Measurements from ENCODE around the gene SCGB1A1. TPM values are rescaled to one million over a fixed set of nuclear protein-coding genes. Genes with fewer than 3 reads are reported as not detected.

SCGB1A1 gene
- total and polyA plus RNA-seq, 2 of the 13 experiments (the other 11 are each of a cell fraction or from before 2014, with no cell fraction given): not detected

GRCh38 chr11:62459080-62459479 is 40.2 kb downstream of the SCGB1A1 start:
- Histone ChIP-seq H3K9me3 (ENCODE audit: low read length) (no peaks in the 10 kb centered on the region), H3K79me2 (ENCODE audit: insufficient read depth, low read length) (no peaks in the 10 kb centered on the region), H3K27ac (ENCODE audit: extremely low read length, insufficient read depth, low read length) (no peak overlapping the region), H2AFZ (ENCODE audit: low read length) (no peak overlapping the region), H3K27me3 (ENCODE audit: control insufficient read depth in 1 of 2, insufficient read depth in 2 of 2, low read length in 2 of 2) (no peaks in the 10 kb centered on the region), H3K9ac (ENCODE audit: insufficient read depth, low read depth, low read length) (no peak overlapping the region), H3K4me3 (replicated peaks in 1 of 3; ENCODE audit: insufficient read depth in 1 of 3, low read depth in 2 of 3, low read length in 3 of 3) (no peak overlapping the region), H3K4me1 (ENCODE audit: insufficient read depth, low read length) (peaks cover 65% of the 10 kb centered on the region), H3K36me3 (replicated peaks in 1 of 2; ENCODE audit: control insufficient read depth in 1 of 2, insufficient read depth in 2 of 2, low read length in 2 of 2) (no peaks in the 10 kb centered on the region), H4K20me1 (ENCODE audit: insufficient read depth, low read length) (no peaks in the 10 kb centered on the region), H3K4me2 (ENCODE audit: low read depth, low read length) (peak overlapping the region; percentile 45)
- DNase-seq (ENCODE audit: low spot score): no peak
- ATAC-seq: peak; percentile 29
- 0% methylated on average over 1 of the region's 1 CpG for WGBS (ENCODE audit: low lambda C conversion rate)
- intact Hi-C loops (cut with micrococcal nuclease; ENCODE audit: unreplicated experiment) (no loop called here), in situ Hi-C loops (cut with HindIII; ENCODE audit: extremely low pct_ligation_motif_present, low pct_unique_long_range_greater_than_20kb) (no loop called here)
- ChIA-PET CTCF (ENCODE audit: low intra/inter-chr PET ratio, low total read pairs) (no interaction called here), POLR2A (interaction anchor here (0.6 to 1.9 kb wide), 6 partner anchors 9 to 132 kb away, joined by 3 to 9 read pairs (median 5); partner anchors contain the start of genes AHNAK and TUT1)
- FAIRE-seq: no peak
- TF ChIP-seq ZEB1 (IDR thresholded peaks at IDR 0.05; ENCODE audit: insufficient replicate concordance, low read depth) (peak; percentile 7), CEBPB (IDR thresholded peaks at IDR 0.05; ENCODE audit: borderline replicate concordance, low read depth, low read length) (peak; percentile 44; the same call in 1 of the 2 replicates), NCOR1 (IDR thresholded peaks at IDR 0.05; ENCODE audit: borderline replicate concordance, low read length) (no peak), ZNF326 (CRISPR knock-in tag; IDR thresholded peaks at IDR 0.05; ENCODE audit: borderline replicate concordance) (no peak), ZNF382 (CRISPR knock-in tag; IDR thresholded peaks at IDR 0.05; ENCODE audit: borderline replicate concordance) (no peak)
- BruUV-seq (replicated peaks): no TSS peak

- no peak overlapping the region for H3K4me3 ChIP-seq (replicated peaks in 1 of 3; ENCODE audit: insufficient read depth in 1 of 3, low read depth in 2 of 3, low read length in 3 of 3)
- H3K36me3 ChIP-seq (replicated peaks in 1 of 2; ENCODE audit: control insufficient read depth in 1 of 2, insufficient read depth in 2 of 2, low read length in 2 of 2): no peaks in the 10 kb centered on the region
- CTCF ChIA-PET (ENCODE audit: low intra/inter-chr PET ratio, low total read pairs): no interaction called here
- BruUV-seq (replicated peaks): no TSS peak
- in situ Hi-C loops (cut with HindIII; ENCODE audit: extremely low pct_ligation_motif_present, low pct_unique_long_range_greater_than_20kb): no loop called here
- POLR2A ChIA-PET: interaction anchor here (0.6 to 0.9 kb wide), 3 partner anchors 23 to 85 kb away, joined by 3 read pairs; partner anchors contain the start of gene AHNAK
- WGBS (ENCODE audit: low lambda C conversion rate): 53% methylated on average over 15 of the region's 15 CpGs
- H2AFZ ChIP-seq (ENCODE audit: low read length): no peak overlapping the region
- intact Hi-C loops (cut with micrococcal nuclease; ENCODE audit: unreplicated experiment): no loop called here
- H3K4me1 ChIP-seq (ENCODE audit: insufficient read depth, low read length): peaks cover 65% of the 10 kb centered on the region
- no peak overlapping the region for H3K27ac ChIP-seq (ENCODE audit: extremely low read length, insufficient read depth, low read length)
- no peak for DNase-seq (ENCODE audit: low spot score)
- no peak for FAIRE-seq
- H3K9ac ChIP-seq (ENCODE audit: insufficient read depth, low read depth, low read length): no peak overlapping the region
- H3K9me3 ChIP-seq (ENCODE audit: low read length): no peaks in the 10 kb centered on the region
- H3K79me2 ChIP-seq (ENCODE audit: insufficient read depth, low read length): no peaks in the 10 kb centered on the region
- no peaks in the 10 kb centered on the region for H4K20me1 ChIP-seq (ENCODE audit: insufficient read depth, low read length)
- TF ChIP-seq ZNF3 (CRISPR knock-in tag; IDR thresholded peaks at IDR 0.05) (no peak), ZNF780A (CRISPR knock-in tag; IDR thresholded peaks at IDR 0.05) (no peak), ZNF20 (CRISPR knock-in tag; IDR thresholded peaks at IDR 0.05) (no peak), KLF16 (CRISPR knock-in tag; IDR thresholded peaks at IDR 0.05) (no peak)
- ATAC-seq: no peak
- H3K4me2 ChIP-seq (ENCODE audit: low read depth, low read length): 0 out of 2 replicates have a peak overlapping the region, but pooled peaks have one; percentile 9
- no peaks in the 10 kb centered on the region for H3K27me3 ChIP-seq (ENCODE audit: control insufficient read depth in 1 of 2, insufficient read depth in 2 of 2, low read length in 2 of 2)
Observed at GRCh38 chr11:62461740-62462507, 43.1 kb downstream of the SCGB1A1 start.
